Measurements from ENCODE around the gene LZTR1. TPM values are rescaled to one million over a fixed set of nuclear protein-coding genes. Genes with fewer than 3 reads are reported as not detected.
A peak's percentile ranks its signal among the peaks of the same experiment; 100 is the strongest.
"Not testable (repeated sequence)": the region's sequence is repeated elsewhere in the genome, so short reads cannot be mapped to it uniquely, and the experiment has no call there.

LZTR1 gene
- total RNA-seq, 2 experiments from 2014 or later, result 48.4 to 51.3 TPM

GRCh38 chr22:20968281-20968977 is 13.7 kb upstream of the LZTR1 start:
- Histone ChIP-seq H3K27ac (ENCODE audit: low read depth in 1 of 2, low read length in 2 of 2) (no peak overlapping the region), H3K9me3 (ENCODE audit: control insufficient read depth in 1 of 2, insufficient read depth in 1 of 2, low read length in 2 of 2) (no peaks in the 10 kb centered on the region), H3K4me3 (ENCODE audit: low read length) (no peak overlapping the region), H3K36me3 (ENCODE audit: insufficient read depth, low read length) (no peaks in the 10 kb centered on the region), H3K27me3 (ENCODE audit: control insufficient read depth in 1 of 2, insufficient read depth in 2 of 2, low read length in 2 of 2) (peaks cover 2 to 8% of the 10 kb centered on the region in 2 experiments), H3K4me1 (ENCODE audit: insufficient read depth, low read length) (peaks cover 20% of the 10 kb centered on the region)
- H3K27ac Mint-ChIP-seq, result no peak overlapping the region
- ATAC-seq (ENCODE audit: poor library complexity) (no peak), DNase-seq (peak in 2 of 14 experiments; percentile 31 to 40)
- no peaks in the 10 kb centered on the region for H3K9me3 Mint-ChIP-seq
- H3K27me3 Mint-ChIP-seq, result peaks cover 5% of the 10 kb centered on the region
- no peaks in the 10 kb centered on the region for H3K36me3 Mint-ChIP-seq (ENCODE audit: low read depth)
- H3K4me1 Mint-ChIP-seq (ENCODE audit: low read depth), result peaks cover 5% of the 10 kb centered on the region
- intact Hi-C loops (cut with DNase I, micrococcal nuclease), result no loop called here
- POLR2A ChIA-PET, result no interaction called here
- no peak overlapping the region for H3K4me3 Mint-ChIP-seq
- TF ChIP-seq CTCF (IDR thresholded peaks at IDR 0.05), result no peak
- CTCF ChIA-PET, result no interaction called here

GRCh38 chr22:20970939-20971657 is 11.0 kb upstream of the LZTR1 start:
- ChIA-PET POLR2A (no interaction called here), CTCF (no interaction called here)
- Histone ChIP-seq H3K27ac (ENCODE audit: low read depth in 1 of 2, low read length in 2 of 2) (no peak overlapping the region), H3K9me3 (ENCODE audit: control insufficient read depth in 1 of 2, insufficient read depth in 1 of 2, low read length in 2 of 2) (no peaks in the 10 kb centered on the region), H3K27me3 (ENCODE audit: control insufficient read depth in 1 of 2, insufficient read depth in 2 of 2, low read length in 2 of 2) (no peaks in the 10 kb centered on the region), H3K36me3 (ENCODE audit: insufficient read depth, low read length) (no peaks in the 10 kb centered on the region), H3K4me1 (ENCODE audit: insufficient read depth, low read length) (no peaks in the 10 kb centered on the region), H3K4me3 (ENCODE audit: low read length) (no peak overlapping the region)
- intact Hi-C loops (cut with DNase I, micrococcal nuclease), result loop anchor here in 1 of 2 experiments (10.0 kb wide), 1 partner anchor 134 kb away; no protein-coding TSS in a partner anchor
- Mint-ChIP-seq H3K36me3 (ENCODE audit: low read depth) (no peaks in the 10 kb centered on the region), H3K4me1 (ENCODE audit: low read depth) (no peaks in the 10 kb centered on the region), H3K4me3 (no peak overlapping the region), H3K9me3 (no peaks in the 10 kb centered on the region), H3K27me3 (no peaks in the 10 kb centered on the region), H3K27ac (no peak overlapping the region)
- DNase-seq (no peak), ATAC-seq (ENCODE audit: poor library complexity) (no peak)
- no peak for TF ChIP-seq CTCF (IDR thresholded peaks at IDR 0.05)

- H3K4me3 Mint-ChIP-seq; H3K27me3 Mint-ChIP-seq; H3K9me3 ChIP-seq (ENCODE audit: control insufficient read depth in 1 of 2, insufficient read depth in 1 of 2, low read length in 2 of 2); CTCF ChIA-PET; ATAC-seq (ENCODE audit: poor library complexity); H3K36me3 ChIP-seq (ENCODE audit: insufficient read depth, low read length); H3K4me1 Mint-ChIP-seq (ENCODE audit: low read depth); H3K4me1 ChIP-seq (ENCODE audit: insufficient read depth, low read length); H3K27me3 ChIP-seq (ENCODE audit: control insufficient read depth in 1 of 2, insufficient read depth in 2 of 2, low read length in 2 of 2); POLR2A ChIA-PET; H3K27ac ChIP-seq (ENCODE audit: low read depth in 1 of 2, low read length in 2 of 2); H3K36me3 Mint-ChIP-seq (ENCODE audit: low read depth); H3K27ac Mint-ChIP-seq; H3K4me3 ChIP-seq (ENCODE audit: low read length); H3K9me3 Mint-ChIP-seq: not testable (repeated sequence)
- DNase-seq, result peak in 2 of 14 experiments; percentile 42 to 47
- intact Hi-C loops (cut with DNase I, micrococcal nuclease), result loop anchor here in 1 of 2 experiments (10.0 kb wide), 1 partner anchor 133 kb away; no protein-coding TSS in a partner anchor
Measured at GRCh38 chr22:20972014-20972694, 9.9 kb upstream of the LZTR1 start.

Data from CD4-positive, alpha-beta T cell (primary cell).